ENCODE data around the gene PRKCE. TPM values are rescaled to one million over a fixed set of nuclear protein-coding genes. Genes with fewer than 3 reads are reported as not detected.

PRKCE gene
- total RNA-seq, 1 experiment from 2014 or later = 1.3 TPM

DNA sequence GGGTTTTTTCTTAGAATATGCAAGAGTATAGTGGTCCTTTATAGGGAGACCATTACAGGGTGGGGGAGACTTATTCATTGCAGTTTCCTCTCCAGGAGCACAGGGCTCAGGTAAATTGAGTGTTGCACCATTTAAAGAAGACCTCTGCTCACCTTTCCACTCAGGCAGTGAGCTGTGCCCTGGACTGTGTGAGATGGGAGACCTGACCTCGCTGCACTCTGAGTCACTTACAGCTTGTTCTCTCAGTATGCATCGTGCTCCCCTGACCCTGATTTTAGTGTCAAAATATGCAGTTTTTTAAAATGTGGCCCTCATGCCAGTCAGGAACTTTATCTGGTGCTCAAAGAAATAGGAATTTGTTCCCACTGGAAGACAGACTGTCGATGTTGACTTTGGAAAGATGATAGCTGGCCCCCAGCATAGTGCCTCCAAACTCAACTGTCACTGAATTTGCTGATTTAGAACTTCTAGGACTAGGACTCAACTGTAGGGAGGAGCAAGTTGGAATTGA, 499.0 kb downstream of the PRKCE start:
- H3K23ac ChIP-seq (ENCODE audit: insufficient read length, low read depth, low read length) = no peak overlapping the region
- no peaks in the 10 kb centered on the region for H3K79me2 ChIP-seq (ENCODE audit: insufficient read depth, low read length)
- H3T11ph ChIP-seq (ENCODE audit: low read length) = no peak overlapping the region
- H3K14ac ChIP-seq (ENCODE audit: insufficient read depth, low read length) = no peak overlapping the region
- no peak for DNase-seq
- TF ChIP-seq CTCF (conservative IDR thresholded peaks at IDR 0.05) = no peak
- no peaks in the 10 kb centered on the region for H3K23me2 ChIP-seq (ENCODE audit: insufficient read length, low read depth, low read length, poor library complexity, severe bottlenecking)
- H2BK20ac ChIP-seq (ENCODE audit: low read depth, low read length, poor library complexity, severe bottlenecking) = no peak overlapping the region
- H4K5ac ChIP-seq (ENCODE audit: insufficient read length, low read depth, low read length) = no peak overlapping the region
- no peak overlapping the region for H2AFZ ChIP-seq (ENCODE audit: low read length)
- H3K4me1 Mint-ChIP-seq = peaks cover 5 to 18% of the 10 kb centered on the region in 2 experiments
- H2BK120ac ChIP-seq (ENCODE audit: low read depth, low read length, poor library complexity, severe bottlenecking) = no peak overlapping the region
- H3K27me3 Mint-ChIP-seq (ENCODE audit: low read depth) = peaks cover 9% of the 10 kb centered on the region
- no peaks in the 10 kb centered on the region for H3K79me1 ChIP-seq (ENCODE audit: insufficient read depth, low read depth, low read length, poor library complexity, severe bottlenecking)
- no peak overlapping the region for H3K27ac ChIP-seq (ENCODE audit: insufficient read length, low read depth, low read length)
- H3K27me3 ChIP-seq (ENCODE audit: insufficient read depth, low read length) = no peaks in the 10 kb centered on the region
- H2BK12ac ChIP-seq (ENCODE audit: insufficient read length, low read depth, low read length) = no peak overlapping the region
- H4K8ac ChIP-seq (replicated peaks; ENCODE audit: insufficient read length, low read depth, low read length) = no peak overlapping the region
- no peak overlapping the region for H3K4me2 ChIP-seq (ENCODE audit: insufficient read depth, insufficient read length, low read length)
- no CpG with 5 or more reads among the region's 3 CpGs for WGBS (ENCODE audit: extremely low coverage, insufficient read length, low lambda C conversion rate)
- H2BK5ac ChIP-seq (ENCODE audit: insufficient read length, low read length) = no peak overlapping the region
- H4K91ac ChIP-seq (ENCODE audit: insufficient read length, low read depth, low read length) = no peak overlapping the region
- no peak overlapping the region for H2AK5ac ChIP-seq (ENCODE audit: insufficient read length, low read length)
- no peak overlapping the region for H2BK15ac ChIP-seq (ENCODE audit: low read depth, low read length)
- no peaks in the 10 kb centered on the region for H3K9me3 Mint-ChIP-seq
- H3K4me1 ChIP-seq (ENCODE audit: insufficient read depth, low read length) = no peaks in the 10 kb centered on the region
- no peak overlapping the region for H3K9ac ChIP-seq (ENCODE audit: extremely low read depth, insufficient read length, low read length)
- H3K4me3 Mint-ChIP-seq = no peak overlapping the region
- no peak overlapping the region for H3K27ac Mint-ChIP-seq
- H3K18ac ChIP-seq (ENCODE audit: insufficient read length, low read depth, low read length) = no peak overlapping the region
- H4K20me1 ChIP-seq (ENCODE audit: control insufficient read depth, insufficient read depth, insufficient read length) = no peaks in the 10 kb centered on the region
- H3K36me3 Mint-ChIP-seq (ENCODE audit: insufficient read depth in 1 of 3, low read depth in 3 of 3) = no peaks in the 10 kb centered on the region
- H3K56ac ChIP-seq (ENCODE audit: insufficient read length, low read depth, low read length) = no peak overlapping the region
- no peaks in the 10 kb centered on the region for H3K9me3 ChIP-seq (ENCODE audit: control insufficient read depth, low read depth, low read length)
- H3K4ac ChIP-seq (ENCODE audit: low read depth, low read length) = no peak overlapping the region
